Tibial nerve (tissue), 4 donors: Measurements from ENCODE around the gene PLCH2. TPM values are rescaled to one million over a fixed set of nuclear protein-coding genes. Genes with fewer than 3 reads are reported as not detected.

ENCODE experiments used
- DNase-seq, 2 donors: peaks; one replicate each; pipeline ENCODE4 v3.0.0-alpha.2; 2019; ENCODE audit warnings: low spot score in 2 of 2
- H3K27ac ChIP-seq, 4 donors: fragments of 200-600 bp; sonication (generic) in 3 of 4; one replicate each; pipeline ENCODE4 v1.5.1; 2017 to 2019; ENCODE audit warnings: mild to moderate bottlenecking in 1 of 4
- H3K27me3 ChIP-seq, 2 donors: fragments of 200-600 bp; sonication (generic) in 1 of 2; one replicate each; pipeline versions ENCODE4 v1.5.1 to v1.6.0; 2017 to 2019
- H3K36me3 ChIP-seq, 3 donors: fragments of 200-600 bp; sonication (generic); one replicate each; pipeline ENCODE4 v1.5.1; 2018 to 2019
- H3K4me1 ChIP-seq, 4 donors: fragments of 200-600 bp; sonication (generic) in 3 of 4; one replicate each; pipeline ENCODE4 v1.5.1; 2017 to 2019
- H3K4me3 ChIP-seq, 4 donors: fragments of 200-600 bp; sonication (generic) in 3 of 4; one replicate each; pipeline ENCODE4 v1.5.1; 2017 to 2019; ENCODE audit warnings: mild to moderate bottlenecking in 1 of 4, moderate library complexity in 1 of 4
- H3K9me3 ChIP-seq, 4 donors: fragments of 200-600 bp; sonication (generic) in 3 of 4; one replicate each; pipeline ENCODE4 v1.5.1; 2017 to 2019
- EP300 ChIP-seq, 2 donors: sonication (generic); formaldehyde crosslinking; IDR thresholded peaks; one replicate each; pipeline ENCODE4 v1.6.1; 2017; ENCODE audit warnings: antibody characterized with exemption in 2 of 2, mild to moderate bottlenecking in 1 of 2
- POLR2A ChIP-seq, 2 donors: fragments of 450-650 bp; IDR thresholded peaks; one replicate each; pipeline ENCODE4 v1.6.1; 2017; ENCODE audit warnings: antibody characterized with exemption in 2 of 2, mild to moderate bottlenecking in 2 of 2, moderate library complexity in 2 of 2
- WGBS, 2 donors: methylation state at CpG; one replicate each; pipeline ENCODE4 v1.1.5; 2018; 5-methylcytosine and 5-hydroxymethylcytosine counted together
- total RNA-seq, 4 donors: library from RNA; depleted of rRNA; stranded (reverse); fragments of >200 nt; gene quantifications; one replicate each; pipeline ENCODE4 v1.1.0, GENCODE V29; 2016
- TF ChIP-seq, protein P1 (sequence below), 5 experiments: fragments of 200-600 bp in 3 of 5; fragments of 450-650 bp in 2 of 5; sonication (generic) in 3 of 5; IDR thresholded peaks; one replicate each; pipeline ENCODE4 v1.5.1; 2016 to 2019; ENCODE audit warnings: antibody characterized with exemption in 5 of 5, mild to moderate bottlenecking in 3 of 5, moderate library complexity in 2 of 5

Gene PLCH2
- total RNA-seq, 4 donors from 2014 or later = 0.21 to 0.59 (median 0.26) TPM

- H3K27ac ChIP-seq = no peak overlapping the region
- TF ChIP-seq, protein P1, sequence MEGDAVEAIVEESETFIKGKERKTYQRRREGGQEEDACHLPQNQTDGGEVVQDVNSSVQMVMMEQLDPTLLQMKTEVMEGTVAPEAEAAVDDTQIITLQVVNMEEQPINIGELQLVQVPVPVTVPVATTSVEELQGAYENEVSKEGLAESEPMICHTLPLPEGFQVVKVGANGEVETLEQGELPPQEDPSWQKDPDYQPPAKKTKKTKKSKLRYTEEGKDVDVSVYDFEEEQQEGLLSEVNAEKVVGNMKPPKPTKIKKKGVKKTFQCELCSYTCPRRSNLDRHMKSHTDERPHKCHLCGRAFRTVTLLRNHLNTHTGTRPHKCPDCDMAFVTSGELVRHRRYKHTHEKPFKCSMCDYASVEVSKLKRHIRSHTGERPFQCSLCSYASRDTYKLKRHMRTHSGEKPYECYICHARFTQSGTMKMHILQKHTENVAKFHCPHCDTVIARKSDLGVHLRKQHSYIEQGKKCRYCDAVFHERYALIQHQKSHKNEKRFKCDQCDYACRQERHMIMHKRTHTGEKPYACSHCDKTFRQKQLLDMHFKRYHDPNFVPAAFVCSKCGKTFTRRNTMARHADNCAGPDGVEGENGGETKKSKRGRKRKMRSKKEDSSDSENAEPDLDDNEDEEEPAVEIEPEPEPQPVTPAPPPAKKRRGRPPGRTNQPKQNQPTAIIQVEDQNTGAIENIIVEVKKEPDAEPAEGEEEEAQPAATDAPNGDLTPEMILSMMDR (IDR thresholded peaks at IDR 0.05) = no peak
- TF ChIP-seq POLR2A (IDR thresholded peaks at IDR 0.05) (no peak), EP300 (IDR thresholded peaks at IDR 0.05) (no peak)
- peaks cover 0 to 5% (median 0%) of the 10 kb centered on the region in 4 donors for H3K4me1 ChIP-seq
- 47 to 59% methylated on average over 10 to 17 of the region's 17 CpGs for WGBS, 2 donors
- peaks cover 0 to 63% of the 10 kb centered on the region in 2 donors for H3K27me3 ChIP-seq
- H3K4me3 ChIP-seq = no peak overlapping the region
- no peaks in the 10 kb centered on the region for H3K36me3 ChIP-seq
- DNase-seq = no peak
- no peaks in the 10 kb centered on the region for H3K9me3 ChIP-seq
Measured at GRCh38 chr1:2472109-2472508, 4.0 kb upstream of the PLCH2 start.

GRCh38 chr1:2472561-2473177 is 3.4 kb upstream of the PLCH2 start:
- H3K27me3 ChIP-seq = peaks cover 0 to 63% of the 10 kb centered on the region in 2 donors
- 62 to 70% methylated on average over 18 to 24 of the region's 25 CpGs for WGBS, 2 donors
- TF ChIP-seq POLR2A (IDR thresholded peaks at IDR 0.05) (no peak), EP300 (IDR thresholded peaks at IDR 0.05) (no peak)
- TF ChIP-seq, protein P1 (IDR thresholded peaks at IDR 0.05) = no peak

GRCh38 chr1:2473198-2473597 is 2.9 kb upstream of the PLCH2 start:
- WGBS, 2 donors = 81% methylated on average over 11 of the region's 13 CpGs; no CpG with 5 or more reads in 1 of the 2 donors
- no peak for DNase-seq
- no peak overlapping the region for H3K27ac ChIP-seq
- H3K36me3 ChIP-seq = no peaks in the 10 kb centered on the region
- H3K4me3 ChIP-seq = no peak overlapping the region
- H3K9me3 ChIP-seq = no peaks in the 10 kb centered on the region
- TF ChIP-seq EP300 (IDR thresholded peaks at IDR 0.05) (no peak), POLR2A (IDR thresholded peaks at IDR 0.05) (no peak)
- TF ChIP-seq, protein P1 (IDR thresholded peaks at IDR 0.05) = no peak
- H3K4me1 ChIP-seq = no peaks in the 10 kb centered on the region
- H3K27me3 ChIP-seq = peaks cover 0 to 61% of the 10 kb centered on the region in 2 donors

More at GRCh38 chr1:2472561-2473177, 3.4 kb upstream of the PLCH2 start:
- no peak overlapping the region for H3K27ac ChIP-seq
- H3K9me3 ChIP-seq = no peaks in the 10 kb centered on the region
- DNase-seq = no peak
- no peak overlapping the region for H3K4me3 ChIP-seq
- no peaks in the 10 kb centered on the region for H3K4me1 ChIP-seq
- H3K36me3 ChIP-seq = no peaks in the 10 kb centered on the region

- Histone ChIP-seq H3K27me3 (peaks cover 0 to 51% of the 10 kb centered on the region in 2 donors), H3K27ac (no peak overlapping the region), H3K4me1 (no peaks in the 10 kb centered on the region), H3K4me3 (no peak overlapping the region), H3K9me3 (no peaks in the 10 kb centered on the region), H3K36me3 (no peaks in the 10 kb centered on the region)
- TF ChIP-seq, protein P1 (IDR thresholded peaks at IDR 0.05) = no peak
- TF ChIP-seq EP300 (IDR thresholded peaks at IDR 0.05) (no peak), POLR2A (IDR thresholded peaks at IDR 0.05) (no peak)
- no peak for DNase-seq
- 55 to 68% methylated on average over 5 to 8 of the region's 17 CpGs for WGBS, 2 donors
Measured at GRCh38 chr1:2474104-2474844, 1.8 kb upstream of the PLCH2 start.

- Histone ChIP-seq H3K36me3 (no peaks in the 10 kb centered on the region), H3K27me3 (peaks cover 0 to 44% of the 10 kb centered on the region in 2 donors), H3K27ac (no peak overlapping the region), H3K9me3 (no peaks in the 10 kb centered on the region), H3K4me3 (no peak overlapping the region), H3K4me1 (no peaks in the 10 kb centered on the region)
- WGBS, 2 donors = 44 to 49% methylated on average over 10 to 13 of the region's 13 CpGs
- DNase-seq = no peak
- TF ChIP-seq EP300 (IDR thresholded peaks at IDR 0.05) (no peak), POLR2A (IDR thresholded peaks at IDR 0.05) (no peak)
- TF ChIP-seq, protein P1 (IDR thresholded peaks at IDR 0.05) = no peak
Measured at GRCh38 chr1:2474933-2475371, 1.1 kb upstream of the PLCH2 start.
